Ureter (tissue), 1 donor: Measurements from ENCODE around the gene VCX3A. TPM values are rescaled to one million over a fixed set of nuclear protein-coding genes. Genes with fewer than 3 reads are reported as not detected.
"Not testable (repeated sequence)": the region's sequence is repeated elsewhere in the genome, so short reads cannot be mapped to it uniquely, and the experiment has no call there.

Experiments used
- DNase-seq: peaks from one replicate; pipeline ENCODE4 v3.0.0-alpha.2; 2020; ENCODE audit warnings: low spot score
- total RNA-seq: library from RNA; stranded (reverse); gene quantifications from one replicate; pipeline ENCODE4 v1.2.4, GENCODE V29; 2023
- donor health status: DM: yes; HTN: yes; CAD: no.

Gene VCX3A
- total RNA-seq = not detected

GRCh38 chrX:6535018-6535417 is at the start of gene VCX3A:
TSS of gene VCX3A (minus strand) at chrX:6535118. CDS start at chrX:6534497, 621 bp downstream.
- not testable (repeated sequence) for DNase-seq

- no peak for DNase-seq
Measured at GRCh38 chrX:6574762-6575161, 39.8 kb upstream of the VCX3A start.

- DNase-seq = no peak
Measured at GRCh38 chrX:6568031-6568430, 33.1 kb upstream of the VCX3A start.

- no peak for DNase-seq
Measured at GRCh38 chrX:6558979-6559378, 24.1 kb upstream of the VCX3A start.

GRCh38 chrX:6557690-6558089 is 22.8 kb upstream of the VCX3A start:
- no peak for DNase-seq

GRCh38 chrX:6550999-6551398 is 16.1 kb upstream of the VCX3A start:
- DNase-seq = no peak

GRCh38 chrX:6545712-6546111 is 10.8 kb upstream of the VCX3A start:
- DNase-seq = no peak

- DNase-seq = no peak
Measured at GRCh38 chrX:6526564-6527136, 8.3 kb downstream of the VCX3A start.

- DNase-seq = no peak
Measured at GRCh38 chrX:6517376-6517775, 17.5 kb downstream of the VCX3A start.

GRCh38 chrX:6506444-6506843 is 28.5 kb downstream of the VCX3A start:
- DNase-seq = no peak

- DNase-seq = no peak
Measured at GRCh38 chrX:6505960-6506359, 29.0 kb downstream of the VCX3A start.

- no peak for DNase-seq
Measured at GRCh38 chrX:6500719-6501118, 34.2 kb downstream of the VCX3A start.

- no peak for DNase-seq
Measured at GRCh38 chrX:6498324-6498723, 36.6 kb downstream of the VCX3A start.
